Transverse colon (tissue), 4 donors: ENCODE results near the gene SYCN.

Experiments used
- EP300 ChIP-seq: sonication (generic); formaldehyde crosslinking; IDR thresholded peaks from one replicate; pipeline ENCODE4 v1.6.1; 2017; ENCODE audit warnings: antibody characterized with exemption, low read depth
- POLR2A ChIP-seq: fragments of 450-650 bp; IDR thresholded peaks from one replicate; pipeline ENCODE4 v1.6.1; 2016; ENCODE audit warnings: antibody characterized with exemption, mild to moderate bottlenecking, moderate library complexity
- POLR2AphosphoS5 ChIP-seq, 3 donors: sonication (generic); formaldehyde crosslinking; IDR thresholded peaks; one replicate each; pipeline ENCODE4 v1.6.1; 2016; ENCODE audit warnings: antibody characterized with exemption in 3 of 3
- TF ChIP-seq, protein P1 (sequence below), 5 experiments: fragments of 200-600 bp in 3 of 5; fragments of 450-650 bp in 2 of 5; sonication (generic) in 3 of 5; IDR thresholded peaks; 1 replicate in 2 of 5; 2 replicates in 3 of 5; pipeline ENCODE4 v1.5.1; 2016 to 2017; ENCODE audit warnings: antibody characterized with exemption in 5 of 5, inconsistent platforms in 3 of 5, mild to moderate bottlenecking in 2 of 5, moderate library complexity in 1 of 5

- TF ChIP-seq, protein P1, sequence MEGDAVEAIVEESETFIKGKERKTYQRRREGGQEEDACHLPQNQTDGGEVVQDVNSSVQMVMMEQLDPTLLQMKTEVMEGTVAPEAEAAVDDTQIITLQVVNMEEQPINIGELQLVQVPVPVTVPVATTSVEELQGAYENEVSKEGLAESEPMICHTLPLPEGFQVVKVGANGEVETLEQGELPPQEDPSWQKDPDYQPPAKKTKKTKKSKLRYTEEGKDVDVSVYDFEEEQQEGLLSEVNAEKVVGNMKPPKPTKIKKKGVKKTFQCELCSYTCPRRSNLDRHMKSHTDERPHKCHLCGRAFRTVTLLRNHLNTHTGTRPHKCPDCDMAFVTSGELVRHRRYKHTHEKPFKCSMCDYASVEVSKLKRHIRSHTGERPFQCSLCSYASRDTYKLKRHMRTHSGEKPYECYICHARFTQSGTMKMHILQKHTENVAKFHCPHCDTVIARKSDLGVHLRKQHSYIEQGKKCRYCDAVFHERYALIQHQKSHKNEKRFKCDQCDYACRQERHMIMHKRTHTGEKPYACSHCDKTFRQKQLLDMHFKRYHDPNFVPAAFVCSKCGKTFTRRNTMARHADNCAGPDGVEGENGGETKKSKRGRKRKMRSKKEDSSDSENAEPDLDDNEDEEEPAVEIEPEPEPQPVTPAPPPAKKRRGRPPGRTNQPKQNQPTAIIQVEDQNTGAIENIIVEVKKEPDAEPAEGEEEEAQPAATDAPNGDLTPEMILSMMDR (IDR thresholded peaks at IDR 0.05) = no peak
- TF ChIP-seq POLR2A (no peak), EP300 (no peak), POLR2AphosphoS5 (IDR thresholded peaks at IDR 0.05) (no peak)
Observed at GRCh38 chr19:39200803-39201115, 3.3 kb downstream of the SYCN start.
